Esophagus squamous epithelium (tissue), 5 donors: ENCODE results near the gene SMYD1. TPM values are rescaled to one million over a fixed set of nuclear protein-coding genes. Genes with fewer than 3 reads are reported as not detected.

Experiments used
- DNase-seq: peaks from one replicate; lab custom pipeline; 2025; lab: John Stamatoyannopoulos, UW
- H3K27ac ChIP-seq, 4 donors: fragments of 200-600 bp; sonication (generic); one replicate each; pipeline ENCODE4 v1.5.1; 2016 to 2019; ENCODE audit warnings: mild to moderate bottlenecking in 1 of 4
- H3K27me3 ChIP-seq, 4 donors: fragments of 200-600 bp; sonication (generic); 1 replicate in 3 of 4; 2 replicates in 1 of 4; pipeline versions ENCODE4 v1.5.1 to v1.6.0; 2017 to 2021; ENCODE audit warnings: antibody characterized with exemption in 1 of 4
- H3K36me3 ChIP-seq, 3 donors: fragments of 200-600 bp; sonication (generic); one replicate each; pipeline ENCODE4 v1.5.1; 2016 to 2019
- H3K4me1 ChIP-seq, 3 donors: fragments of 200-600 bp; sonication (generic); one replicate each; pipeline ENCODE4 v1.5.1; 2017 to 2019
- H3K4me3 ChIP-seq, 4 donors: fragments of 200-600 bp; sonication (generic); 1 replicate in 3 of 4; 2 replicates in 1 of 4; pipeline ENCODE4 v1.5.1; 2016 to 2019; ENCODE audit warnings: mild to moderate bottlenecking in 2 of 4, moderate library complexity in 1 of 4
- H3K9me3 ChIP-seq, 3 donors: fragments of 200-600 bp; sonication (generic); one replicate each; pipeline ENCODE4 v1.5.1; 2016 to 2019
- POLR2A ChIP-seq, 4 donors: fragments of 450-650 bp; IDR thresholded peaks; one replicate each; pipeline ENCODE4 v1.6.1; 2017; ENCODE audit warnings: antibody characterized with exemption in 4 of 4, mild to moderate bottlenecking in 4 of 4, moderate library complexity in 3 of 4
- WGBS, 2 donors: methylation state at CpG; one replicate each; pipeline ENCODE4 v1.1.5; 2018; 5-methylcytosine and 5-hydroxymethylcytosine counted together
- intact Hi-C: fragments of 100-400 bp; cut with DNase I; formaldehyde crosslinking; loops from one replicate; pipeline ENCODE4 v1.15.0; 2022
- total RNA-seq, 4 donors: library from RNA; depleted of rRNA; stranded (reverse); fragments of >200 nt; gene quantifications; one replicate each; pipeline ENCODE4 v1.1.0, GENCODE V29; 2016
- TF ChIP-seq, protein P1 (sequence below), 6 experiments: fragments of 450-650 bp in 4 of 6; fragments of 200-600 bp in 2 of 6; sonication (generic) in 2 of 6; IDR thresholded peaks; one replicate each; pipeline ENCODE4 v1.5.1; 2016 to 2019; ENCODE audit warnings: antibody characterized with exemption in 6 of 6, mild to moderate bottlenecking in 4 of 6, moderate library complexity in 4 of 6
- donor health status: DM: yes; HTN: yes; CAD: no.

The SMYD1 gene
- total RNA-seq, 4 donors from 2014 or later = 0.27 TPM; not detected in 3

GRCh38 chr2:88122141-88122884 is 54.7 kb downstream of the SMYD1 start:
- Histone ChIP-seq H3K4me3 (no peak overlapping the region), H3K9me3 (no peaks in the 10 kb centered on the region), H3K4me1 (no peaks in the 10 kb centered on the region), H3K36me3 (no peaks in the 10 kb centered on the region), H3K27ac (no peak overlapping the region), H3K27me3 (peaks cover 0 to 56% (median 0%) of the 10 kb centered on the region in 4 donors)
- no peak for DNase-seq
- WGBS, 2 donors = 71 to 84% methylated on average over 6 of the region's 8 CpGs
- intact Hi-C loops = no loop called here
- no peak for TF ChIP-seq POLR2A (IDR thresholded peaks at IDR 0.05)
- TF ChIP-seq, protein P1, sequence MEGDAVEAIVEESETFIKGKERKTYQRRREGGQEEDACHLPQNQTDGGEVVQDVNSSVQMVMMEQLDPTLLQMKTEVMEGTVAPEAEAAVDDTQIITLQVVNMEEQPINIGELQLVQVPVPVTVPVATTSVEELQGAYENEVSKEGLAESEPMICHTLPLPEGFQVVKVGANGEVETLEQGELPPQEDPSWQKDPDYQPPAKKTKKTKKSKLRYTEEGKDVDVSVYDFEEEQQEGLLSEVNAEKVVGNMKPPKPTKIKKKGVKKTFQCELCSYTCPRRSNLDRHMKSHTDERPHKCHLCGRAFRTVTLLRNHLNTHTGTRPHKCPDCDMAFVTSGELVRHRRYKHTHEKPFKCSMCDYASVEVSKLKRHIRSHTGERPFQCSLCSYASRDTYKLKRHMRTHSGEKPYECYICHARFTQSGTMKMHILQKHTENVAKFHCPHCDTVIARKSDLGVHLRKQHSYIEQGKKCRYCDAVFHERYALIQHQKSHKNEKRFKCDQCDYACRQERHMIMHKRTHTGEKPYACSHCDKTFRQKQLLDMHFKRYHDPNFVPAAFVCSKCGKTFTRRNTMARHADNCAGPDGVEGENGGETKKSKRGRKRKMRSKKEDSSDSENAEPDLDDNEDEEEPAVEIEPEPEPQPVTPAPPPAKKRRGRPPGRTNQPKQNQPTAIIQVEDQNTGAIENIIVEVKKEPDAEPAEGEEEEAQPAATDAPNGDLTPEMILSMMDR (IDR thresholded peaks at IDR 0.05) = no peak

DNA sequence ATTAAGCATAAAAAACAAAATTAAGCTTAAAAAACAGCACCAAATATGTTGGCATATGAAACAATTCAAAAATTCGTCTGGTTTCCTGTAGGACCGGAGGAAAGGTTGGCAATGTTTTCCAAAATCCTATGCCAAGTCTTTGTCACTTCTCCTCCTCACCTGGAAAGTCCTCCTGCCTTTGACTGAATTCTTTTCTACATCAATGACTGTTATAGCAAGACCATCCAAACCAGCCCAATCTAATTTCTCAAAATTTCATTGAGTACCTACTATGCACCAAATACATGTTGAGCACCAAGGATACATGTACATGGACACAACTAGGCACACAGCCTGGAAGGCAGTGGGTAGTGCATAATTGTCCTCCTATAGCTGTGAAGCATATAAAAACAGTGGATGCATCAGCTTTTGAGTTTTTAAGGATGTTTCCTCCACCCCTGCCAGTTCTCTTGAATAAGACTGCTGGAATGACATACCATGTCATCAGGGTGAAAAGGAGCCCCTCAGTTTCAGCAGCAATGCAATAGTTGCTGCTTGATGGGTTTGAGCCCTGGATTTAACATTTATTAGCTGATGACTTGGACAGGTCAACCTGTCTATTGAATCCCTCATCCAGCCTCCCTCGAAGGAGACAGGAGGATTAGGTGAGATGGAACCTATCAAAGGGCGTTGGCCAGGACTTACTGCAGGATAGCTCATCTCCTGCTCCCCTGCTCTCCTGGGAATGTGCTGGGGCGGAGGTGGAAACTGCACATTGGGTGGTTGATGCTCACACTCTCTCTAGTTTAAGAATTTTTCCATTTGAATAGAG is 55.7 kb downstream of the SMYD1 start:
- intact Hi-C loops = no loop called here
- Histone ChIP-seq H3K4me1 (no peaks in the 10 kb centered on the region), H3K36me3 (no peaks in the 10 kb centered on the region), H3K27me3 (peaks cover 0 to 60% (median 0%) of the 10 kb centered on the region in 4 donors), H3K27ac (no peak overlapping the region), H3K4me3 (no peak overlapping the region), H3K9me3 (no peaks in the 10 kb centered on the region)
- WGBS, 2 donors = 24 to 38% methylated on average over 4 of the region's 5 CpGs
- TF ChIP-seq POLR2A (IDR thresholded peaks at IDR 0.05) = no peak
- TF ChIP-seq, protein P1 (IDR thresholded peaks at IDR 0.05) = no peak
- DNase-seq = no peak

DNA sequence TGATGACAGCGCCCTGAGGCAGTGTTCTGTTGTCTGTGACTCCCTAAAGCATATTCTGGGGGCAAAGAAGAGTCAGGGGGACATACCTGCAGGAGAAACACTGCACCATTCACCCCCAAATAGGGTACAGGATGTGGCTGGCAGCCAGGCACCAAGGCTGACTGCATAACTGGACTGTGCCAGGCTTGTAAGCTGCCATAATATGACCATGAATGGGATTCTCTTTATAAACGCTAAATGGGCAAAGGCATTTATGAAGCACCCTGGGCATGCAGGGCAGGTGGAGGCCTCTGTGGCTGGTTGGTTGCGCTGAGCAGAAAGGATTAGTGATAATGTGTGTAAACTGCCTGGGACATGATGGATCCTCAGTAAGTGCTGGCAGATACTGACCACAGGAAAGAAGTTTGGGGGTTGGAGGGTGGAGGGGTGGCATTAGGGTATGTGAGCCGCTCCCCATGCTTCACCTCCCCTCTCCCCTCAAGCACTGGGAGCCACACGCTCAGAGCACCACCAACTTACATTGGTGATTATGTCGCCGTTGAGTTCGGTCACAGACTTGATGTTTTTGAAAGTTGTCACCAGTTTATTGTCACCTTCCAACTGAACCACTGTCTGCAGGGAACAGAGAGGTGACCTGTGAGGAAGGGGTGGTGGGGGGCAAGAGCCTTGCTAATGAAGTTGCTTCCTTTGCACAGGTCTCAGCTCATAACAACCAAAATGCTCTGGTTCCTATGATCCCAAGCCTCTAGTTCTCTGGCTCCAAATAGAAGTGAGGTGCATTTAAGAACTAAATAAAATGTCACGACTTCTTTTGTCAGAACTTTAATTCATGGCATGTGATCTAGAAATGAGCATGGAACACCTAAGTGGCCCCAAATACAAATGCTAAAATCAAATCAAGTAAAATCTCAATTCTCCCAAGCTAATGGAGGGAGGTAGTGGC is 56.6 kb downstream of the SMYD1 start:
- 72 to 77% methylated on average over 9 of the region's 9 CpGs for WGBS, 2 donors
- Histone ChIP-seq H3K4me1 (no peaks in the 10 kb centered on the region), H3K4me3 (no peak overlapping the region), H3K36me3 (no peaks in the 10 kb centered on the region), H3K27me3 (peaks cover 0 to 52% (median 0%) of the 10 kb centered on the region in 4 donors), H3K27ac (no peak overlapping the region), H3K9me3 (no peaks in the 10 kb centered on the region)
- TF ChIP-seq, protein P1 (IDR thresholded peaks at IDR 0.05) = no peak
- TF ChIP-seq POLR2A (IDR thresholded peaks at IDR 0.05) = no peak
- intact Hi-C loops = no loop called here
- no peak for DNase-seq

- H3K4me1 ChIP-seq = no peaks in the 10 kb centered on the region
- no peaks in the 10 kb centered on the region for H3K9me3 ChIP-seq
- H3K36me3 ChIP-seq = no peaks in the 10 kb centered on the region
- peaks cover 0 to 46% (median 0%) of the 10 kb centered on the region in 4 donors for H3K27me3 ChIP-seq
- no peak overlapping the region for H3K27ac ChIP-seq
- intact Hi-C loops = no loop called here
- no peak for DNase-seq
- 53 to 76% methylated on average over 3 of the region's 3 CpGs for WGBS, 2 donors
- TF ChIP-seq, protein P1 (IDR thresholded peaks at IDR 0.05) = no peak
- TF ChIP-seq POLR2A (IDR thresholded peaks at IDR 0.05) = no peak
- H3K4me3 ChIP-seq = no peak overlapping the region
Observed at GRCh38 chr2:88125344-88125923, 57.8 kb downstream of the SMYD1 start.
